Measurements from ENCODE around the gene CNTNAP5. TPM values are rescaled to one million over a fixed set of nuclear protein-coding genes. Genes with fewer than 3 reads are reported as not detected.

Gene CNTNAP5
- total RNA-seq, 1 experiment from 2014 or later, result not detected

- ChIA-PET CTCF (no interaction called here), POLR2A (ENCODE audit: low non-redundant PET) (no interaction called here)
- intact Hi-C loops (cut with micrococcal nuclease; ENCODE audit: unreplicated experiment), result no loop called here
- TF ChIP-seq CTCF (conservative IDR thresholded peaks at IDR 0.05; ENCODE audit: low read depth, low read length), result no peak
- TF ChIP-seq EZH2 (IDR thresholded peaks at IDR 0.05; ENCODE audit: borderline replicate concordance, low read depth, low read length, poor library complexity, severe bottlenecking), result no peak
- no peaks in the 10 kb centered on the region for H3K27me3 ChIP-seq (replicated peaks; ENCODE audit: insufficient read depth, low read depth, low read length, poor library complexity)
- no peaks in the 10 kb centered on the region for H3K4me1 ChIP-seq (ENCODE audit: insufficient read depth, low read length, poor library complexity, severe bottlenecking)
- no TSS peak for BruUV-seq (replicated peaks)
- DNase-seq (ENCODE audit: low spot score), result no peak
- H3K9me3 ChIP-seq (ENCODE audit: low read depth, low read length, poor library complexity, severe bottlenecking), result no peaks in the 10 kb centered on the region
- H3K27ac ChIP-seq (ENCODE audit: low read depth, low read length, poor library complexity, severe bottlenecking), result no peak overlapping the region
- no peak overlapping the region for H3K4me3 ChIP-seq (ENCODE audit: low read depth, low read length, poor library complexity, severe bottlenecking)
- no peaks in the 10 kb centered on the region for H3K36me3 ChIP-seq (ENCODE audit: insufficient read depth, low read length, poor library complexity, severe bottlenecking)
These were observed 579.9 kb downstream of the CNTNAP5 start for GRCh38 chr2:124604940-124605339.

GRCh38 chr2:124607679-124608078, 582.6 kb downstream of the CNTNAP5 start:
- BruUV-seq (replicated peaks), result no TSS peak
- H3K27me3 ChIP-seq (replicated peaks; ENCODE audit: insufficient read depth, low read depth, low read length, poor library complexity), result no peaks in the 10 kb centered on the region
- intact Hi-C loops (cut with micrococcal nuclease; ENCODE audit: unreplicated experiment), result no loop called here
- ChIA-PET POLR2A (ENCODE audit: low non-redundant PET) (no interaction called here), CTCF (no interaction called here)
- H3K4me1 ChIP-seq (ENCODE audit: insufficient read depth, low read length, poor library complexity, severe bottlenecking), result no peaks in the 10 kb centered on the region
- no peak for TF ChIP-seq CTCF (conservative IDR thresholded peaks at IDR 0.05; ENCODE audit: low read depth, low read length)
- H3K4me3 ChIP-seq (ENCODE audit: low read depth, low read length, poor library complexity, severe bottlenecking), result no peak overlapping the region
- H3K36me3 ChIP-seq (ENCODE audit: insufficient read depth, low read length, poor library complexity, severe bottlenecking), result no peaks in the 10 kb centered on the region
- no peaks in the 10 kb centered on the region for H3K9me3 ChIP-seq (ENCODE audit: low read depth, low read length, poor library complexity, severe bottlenecking)
- no peak for DNase-seq (ENCODE audit: low spot score)
- H3K27ac ChIP-seq (ENCODE audit: low read depth, low read length, poor library complexity, severe bottlenecking), result no peak overlapping the region

- Histone ChIP-seq H3K27ac (ENCODE audit: low read depth, low read length, poor library complexity, severe bottlenecking) (no peak overlapping the region), H3K36me3 (ENCODE audit: insufficient read depth, low read length, poor library complexity, severe bottlenecking) (no peaks in the 10 kb centered on the region), H3K27me3 (replicated peaks; ENCODE audit: insufficient read depth, low read depth, low read length, poor library complexity) (no peaks in the 10 kb centered on the region), H3K4me3 (ENCODE audit: low read depth, low read length, poor library complexity, severe bottlenecking) (no peak overlapping the region), H3K9me3 (ENCODE audit: low read depth, low read length, poor library complexity, severe bottlenecking) (no peaks in the 10 kb centered on the region), H3K4me1 (ENCODE audit: insufficient read depth, low read length, poor library complexity, severe bottlenecking) (no peaks in the 10 kb centered on the region)
- TF ChIP-seq EZH2 (IDR thresholded peaks at IDR 0.05; ENCODE audit: borderline replicate concordance, low read depth, low read length, poor library complexity, severe bottlenecking) (no peak), CTCF (conservative IDR thresholded peaks at IDR 0.05; ENCODE audit: low read depth, low read length) (no peak)
- intact Hi-C loops (cut with micrococcal nuclease; ENCODE audit: unreplicated experiment), result no loop called here
- ChIA-PET POLR2A (ENCODE audit: low non-redundant PET) (no interaction called here), CTCF (no interaction called here)
- DNase-seq (ENCODE audit: low spot score), result no peak
- no TSS peak for BruUV-seq (replicated peaks)
These were observed 584.6 kb downstream of the CNTNAP5 start for GRCh38 chr2:124609667-124610066.
